ENCODE results near the gene STKLD1.
"Not testable (repeated sequence)": the region's sequence is repeated elsewhere in the genome, so short reads cannot be mapped to it uniquely, and the experiment has no call there.

DNA sequence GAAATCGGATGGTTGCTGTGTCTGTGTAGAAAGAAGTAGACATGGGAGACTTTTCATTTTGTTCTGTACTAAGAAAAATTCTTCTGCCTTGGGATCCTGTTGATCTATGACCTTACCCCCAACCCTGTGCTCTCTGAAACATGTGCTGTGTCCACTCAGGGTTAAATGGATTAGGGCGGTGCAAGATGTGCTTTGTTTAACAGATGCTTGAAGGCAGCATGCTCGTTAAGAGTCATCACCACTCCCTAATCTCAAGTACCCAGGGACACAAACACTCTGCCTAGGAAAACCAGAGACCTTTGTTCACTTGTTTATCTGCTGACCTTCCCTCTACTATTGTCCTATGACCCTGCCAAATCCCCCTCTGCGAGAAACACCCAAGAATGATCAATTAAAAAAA lies 15.3 kb downstream of the STKLD1 start:
- not testable (repeated sequence) for TF ChIP-seq POLR2A (IDR thresholded peaks at IDR 0.05)
- TF ChIP-seq, protein P1, sequence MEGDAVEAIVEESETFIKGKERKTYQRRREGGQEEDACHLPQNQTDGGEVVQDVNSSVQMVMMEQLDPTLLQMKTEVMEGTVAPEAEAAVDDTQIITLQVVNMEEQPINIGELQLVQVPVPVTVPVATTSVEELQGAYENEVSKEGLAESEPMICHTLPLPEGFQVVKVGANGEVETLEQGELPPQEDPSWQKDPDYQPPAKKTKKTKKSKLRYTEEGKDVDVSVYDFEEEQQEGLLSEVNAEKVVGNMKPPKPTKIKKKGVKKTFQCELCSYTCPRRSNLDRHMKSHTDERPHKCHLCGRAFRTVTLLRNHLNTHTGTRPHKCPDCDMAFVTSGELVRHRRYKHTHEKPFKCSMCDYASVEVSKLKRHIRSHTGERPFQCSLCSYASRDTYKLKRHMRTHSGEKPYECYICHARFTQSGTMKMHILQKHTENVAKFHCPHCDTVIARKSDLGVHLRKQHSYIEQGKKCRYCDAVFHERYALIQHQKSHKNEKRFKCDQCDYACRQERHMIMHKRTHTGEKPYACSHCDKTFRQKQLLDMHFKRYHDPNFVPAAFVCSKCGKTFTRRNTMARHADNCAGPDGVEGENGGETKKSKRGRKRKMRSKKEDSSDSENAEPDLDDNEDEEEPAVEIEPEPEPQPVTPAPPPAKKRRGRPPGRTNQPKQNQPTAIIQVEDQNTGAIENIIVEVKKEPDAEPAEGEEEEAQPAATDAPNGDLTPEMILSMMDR (IDR thresholded peaks at IDR 0.05): not testable (repeated sequence)
